IPS-18a (cell line): ENCODE measurements around the gene FUT1.

Experiments
- H3K27ac ChIP-seq: one replicate; pipeline ENCODE4 v1.5.1; 2013; ENCODE audit warnings: low read length
- H3K27me3 ChIP-seq: one replicate; pipeline ENCODE4 v1.6.1; 2013; ENCODE audit warnings: mild to moderate bottlenecking, low read length; ENCODE audit not compliant: control insufficient read depth, insufficient read depth
- H3K36me3 ChIP-seq: one replicate; pipeline ENCODE4 v1.6.1; 2013; ENCODE audit warnings: low read depth, low read length; ENCODE audit not compliant: control insufficient read depth
- H3K4me1 ChIP-seq: one replicate; pipeline ENCODE4 v1.6.1; 2013; ENCODE audit warnings: low read depth, low read length; ENCODE audit not compliant: control insufficient read depth
- H3K4me3 ChIP-seq: one replicate; pipeline ENCODE4 v1.5.1; 2013; ENCODE audit warnings: low read length
- H3K9ac ChIP-seq: one replicate; pipeline ENCODE4 v1.6.1; 2013; ENCODE audit warnings: mild to moderate bottlenecking, low read length, moderate library complexity
- H3K9me3 ChIP-seq: one replicate; pipeline ENCODE4 v1.6.1; 2013; ENCODE audit warnings: low read depth, low read length; ENCODE audit not compliant: control insufficient read depth

FUT1 gene

DNA sequence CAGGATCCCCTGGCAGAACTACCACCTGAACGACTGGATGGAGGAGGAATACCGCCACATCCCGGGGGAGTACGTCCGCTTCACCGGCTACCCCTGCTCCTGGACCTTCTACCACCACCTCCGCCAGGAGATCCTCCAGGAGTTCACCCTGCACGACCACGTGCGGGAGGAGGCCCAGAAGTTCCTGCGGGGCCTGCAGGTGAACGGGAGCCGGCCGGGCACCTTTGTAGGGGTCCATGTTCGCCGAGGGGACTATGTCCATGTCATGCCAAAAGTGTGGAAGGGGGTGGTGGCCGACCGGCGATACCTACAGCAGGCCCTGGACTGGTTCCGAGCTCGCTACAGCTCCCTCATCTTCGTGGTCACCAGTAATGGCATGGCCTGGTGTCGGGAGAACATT, 49.1 kb downstream of the FUT1 start:
- no peak overlapping the region for H3K27ac ChIP-seq
- no peak overlapping the region for H3K9ac ChIP-seq
- H3K27me3 ChIP-seq, result no peaks in the 10 kb centered on the region
- no peaks in the 10 kb centered on the region for H3K4me1 ChIP-seq
- H3K36me3 ChIP-seq, result no peaks in the 10 kb centered on the region
- H3K9me3 ChIP-seq, result no peaks in the 10 kb centered on the region
- H3K4me3 ChIP-seq, result no peak overlapping the region

DNA sequence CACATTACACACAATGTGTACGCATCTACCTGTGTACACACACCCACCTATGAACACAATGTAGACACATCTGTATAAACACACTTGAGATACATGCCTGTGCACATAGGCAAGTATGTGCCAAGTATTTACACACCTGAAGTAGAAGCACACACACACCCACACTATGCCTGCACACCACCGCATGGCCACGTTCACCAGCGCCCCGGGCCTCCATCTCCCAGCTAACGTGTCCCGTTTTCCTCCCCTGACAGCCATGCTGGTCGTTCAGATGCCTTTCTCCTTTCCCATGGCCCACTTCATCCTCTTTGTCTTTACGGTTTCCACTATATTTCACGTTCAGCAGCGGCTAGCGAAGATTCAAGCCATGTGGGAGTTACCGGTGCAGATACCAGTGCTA, 49.7 kb downstream of the FUT1 start:
- Histone ChIP-seq H3K27ac (no peak overlapping the region), H3K27me3 (no peaks in the 10 kb centered on the region), H3K9me3 (no peaks in the 10 kb centered on the region), H3K9ac (no peak overlapping the region), H3K36me3 (no peaks in the 10 kb centered on the region), H3K4me1 (no peaks in the 10 kb centered on the region), H3K4me3 (no peak overlapping the region)

- H3K27me3 ChIP-seq, result peaks cover 7% of the 10 kb centered on the region
- H3K36me3 ChIP-seq, result no peaks in the 10 kb centered on the region
- H3K9ac ChIP-seq, result no peak overlapping the region
- no peak overlapping the region for H3K27ac ChIP-seq
- no peaks in the 10 kb centered on the region for H3K9me3 ChIP-seq
- H3K4me3 ChIP-seq, result no peak overlapping the region
- H3K4me1 ChIP-seq, result no peaks in the 10 kb centered on the region
Observed at GRCh38 chr19:48698046-48698445, 54.4 kb downstream of the FUT1 start.
